GM12878 (cell line): ENCODE results near the gene KIAA1671. TPM values are rescaled to one million over a fixed set of nuclear protein-coding genes. Genes with fewer than 3 reads are reported as not detected.

Experiments used
- CBX5 ChIP-seq: sonication (generic); IDR thresholded peaks from 2 replicates; pipeline ENCODE4 v1.6.1; 2016; ENCODE audit warnings: low read depth, moderate library complexity, mild to moderate bottlenecking, inconsistent platforms
- CEBPB ChIP-seq, 2 experiments: fragments of 150-350 bp in 1 of 2; IDR thresholded peaks; 2 replicates each; pipeline ENCODE4 v1.6.1; 2012 to 2014; ENCODE audit warnings: low read depth in 2 of 2, low read length in 2 of 2, borderline replicate concordance in 1 of 2, inconsistent platforms in 1 of 2
- CUX1 ChIP-seq: IDR thresholded peaks from 2 replicates; pipeline ENCODE4 v1.6.1; 2012; ENCODE audit warnings: improper control_type of control experiment, low read depth, low read length; ENCODE audit not compliant: insufficient replicate concordance
- DPF2 ChIP-seq: fragments of 450-650 bp; IDR thresholded peaks from 2 replicates; pipeline ENCODE4 v1.6.1; 2017; ENCODE audit warnings: mild to moderate bottlenecking
- EGR1 ChIP-seq, 2 experiments: IDR thresholded peaks; 1 replicate in 1 of 2; 2 replicates in 1 of 2; pipeline ENCODE4 v1.6.1; 2011 to 2012; ENCODE audit warnings: low read depth in 2 of 2, low read length in 2 of 2, borderline replicate concordance in 1 of 2, mild to moderate bottlenecking in 1 of 2, moderate library complexity in 1 of 2
- GATAD2B ChIP-seq: fragments of 450-650 bp; conservative IDR thresholded peaks from 2 replicates; pipeline ENCODE4 v1.6.1; 2017; ENCODE audit warnings: low read depth, mild to moderate bottlenecking, moderate library complexity
- KLF5 ChIP-seq: fragments of 450-650 bp; IDR thresholded peaks from 2 replicates; pipeline ENCODE4 v1.6.1; 2014; ENCODE audit warnings: mild to moderate bottlenecking; ENCODE audit not compliant: partially characterized antibody
- LARP7 ChIP-seq: fragments of 450-650 bp; IDR thresholded peaks from 2 replicates; pipeline ENCODE4 v1.6.1; 2017; ENCODE audit warnings: mild to moderate bottlenecking
- MYB ChIP-seq: fragments of 150-350 bp; IDR thresholded peaks from 2 replicates; pipeline ENCODE4 v1.6.1; 2014; ENCODE audit warnings: mild to moderate bottlenecking, low read depth, low read length, borderline replicate concordance
- NFIC ChIP-seq: IDR thresholded peaks from 2 replicates; pipeline ENCODE4 v1.6.1; 2012; ENCODE audit warnings: low read depth, mild to moderate bottlenecking, inconsistent platforms, low read length, moderate library complexity
- POLR2AphosphoS2 ChIP-seq: IDR thresholded peaks from 2 replicates; pipeline ENCODE4 v1.6.1; 2011; ENCODE audit warnings: low read depth, mild to moderate bottlenecking, low read length, improper control_type of control experiment, moderate library complexity
- RAD21 ChIP-seq: IDR thresholded peaks from 2 replicates; pipeline ENCODE4 v1.6.1; 2011; ENCODE audit warnings: mild to moderate bottlenecking, low read depth, low read length, moderate library complexity; ENCODE audit not compliant: insufficient read depth
- RAD51 ChIP-seq: fragments of 450-650 bp; IDR thresholded peaks from 2 replicates; pipeline ENCODE4 v1.6.1; 2016; ENCODE audit warnings: moderate library complexity, mild to moderate bottlenecking, inconsistent platforms
- RUNX3 ChIP-seq: IDR thresholded peaks from 2 replicates; pipeline ENCODE4 v1.6.1; 2012; ENCODE audit warnings: low read length, inconsistent platforms
- SRF ChIP-seq, 2 experiments: IDR thresholded peaks; 2 replicates each; pipeline ENCODE4 v1.6.1; 2011; ENCODE audit warnings: low read depth in 2 of 2, low read length in 2 of 2, mild to moderate bottlenecking in 1 of 2, moderate library complexity in 1 of 2
- STAT1 ChIP-seq: fragments of 450-650 bp; conservative IDR thresholded peaks from 2 replicates; pipeline ENCODE4 v1.6.1; 2014; ENCODE audit warnings: antibody characterized with exemption, mild to moderate bottlenecking
- YY1 ChIP-seq: IDR thresholded peaks from 2 replicates; pipeline ENCODE4 v1.6.1; 2011; ENCODE audit warnings: low read depth, mild to moderate bottlenecking, low read length
- ZNF384 ChIP-seq: IDR thresholded peaks from 2 replicates; pipeline ENCODE4 v1.6.1; 2012; ENCODE audit warnings: low read depth, mild to moderate bottlenecking, low read length, improper control_type of control experiment, borderline replicate concordance
- polyA plus RNA-seq, 11 experiments: library from polyadenylated mRNA; depleted of rRNA in 4 of 11; unstranded in 6 of 11; stranded (reverse) in 5 of 11; fragments of >200 nt; fragmentation: Nextera tagmentation in 4 of 11; fragmentation: Illumina TruSeq in 1 of 11; extraction: Ambion mirVana in 4 of 11; extraction: Trizol in 1 of 11; gene quantifications; 1 replicate in 1 of 11; 2 replicates in 10 of 11; pipeline versions ENCODE4 v1.2.1 to v1.2.3, GENCODE V29; 2011 to 2016; ENCODE audit warnings: inconsistent platforms in 2 of 11, missing spikeins in 2 of 11, low read depth in 1 of 11
- total RNA-seq, 4 experiments: library from RNA; depleted of rRNA in 3 of 4; stranded (reverse); fragments of >200 nt in 3 of 4; fragmentation: Illumina TruSeq in 1 of 4; extraction: Trizol in 1 of 4; gene quantifications; 2 replicates each; pipeline versions ENCODE4 v1.2.1 to v1.2.3, GENCODE V29; 2013 to 2021
- TF ChIP-seq, protein P1 (sequence below), 3 experiments: IDR thresholded peaks in 2 of 3; conservative IDR thresholded peaks in 1 of 3; 2 replicates each; pipeline ENCODE4 v1.5.1; 2011; ENCODE audit warnings: low read depth in 3 of 3, low read length in 3 of 3, mild to moderate bottlenecking in 3 of 3, control low read depth in 2 of 3, moderate library complexity in 2 of 3, inconsistent platforms in 1 of 3, mixed read lengths in 1 of 3; ENCODE audit not compliant: control insufficient read depth in 2 of 3, insufficient read depth in 1 of 3; ENCODE audit errors: extremely low read depth in 1 of 3
- TF ChIP-seq, protein P2 (sequence below): fragments of 450-650 bp; IDR thresholded peaks from 2 replicates; pipeline ENCODE4 v1.6.1; 2017; ENCODE audit warnings: mild to moderate bottlenecking

KIAA1671 gene
- total and polyA plus RNA-seq, 10 of the 15 experiments (the other 5 are each of a cell fraction or from before 2014, with no cell fraction given) = 0.05 to 2.7 (median 0.33) TPM

DNA sequence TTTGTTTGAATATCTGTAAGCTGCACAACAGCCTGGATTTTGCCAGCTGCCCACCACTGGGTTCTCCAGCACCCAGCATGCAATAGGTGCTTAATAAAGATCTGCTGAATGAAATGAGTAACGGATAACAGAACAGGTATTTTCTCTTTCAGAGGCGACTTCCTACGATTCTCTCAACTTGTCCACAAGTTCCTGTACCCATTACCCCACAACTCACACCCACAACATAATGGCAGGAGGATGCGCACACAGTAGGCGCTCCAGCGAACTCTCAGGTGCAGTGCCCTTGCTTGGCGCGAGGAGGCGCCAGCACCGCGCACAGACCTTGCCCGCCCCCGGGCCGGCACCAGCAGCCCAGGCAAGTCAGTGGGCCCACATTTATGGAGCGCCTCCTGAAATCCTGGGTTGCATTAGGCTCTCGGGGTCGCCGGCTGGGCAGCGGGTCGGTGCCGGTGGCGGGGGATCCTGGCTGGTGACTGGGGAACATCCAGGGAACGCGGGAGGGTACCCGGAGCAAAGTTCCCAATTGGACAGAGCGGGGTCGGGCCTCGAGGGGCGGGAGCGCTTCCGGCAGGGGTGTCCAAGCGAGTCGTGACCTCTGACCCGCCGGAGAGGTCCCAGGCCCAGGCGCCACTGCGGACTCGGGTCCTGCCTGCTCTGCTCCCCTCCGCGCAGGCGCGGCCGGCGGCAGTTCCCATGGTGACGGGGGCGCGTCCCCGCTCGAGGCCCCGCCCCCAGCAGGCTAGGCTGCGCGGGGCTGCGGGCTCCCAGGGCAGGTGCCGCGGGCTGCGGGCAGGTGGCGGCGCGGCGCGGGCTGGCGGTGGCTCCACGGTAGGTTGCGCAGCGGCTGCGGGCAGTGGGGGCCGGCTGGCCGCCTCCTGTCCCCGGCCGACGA, at the start of gene KIAA1671 (continued):
- TF ChIP-seq CUX1 (no peak), MYB (no peak), POLR2AphosphoS2 (no peak), KLF5 (no peak), RUNX3 (no peak), ZNF384 (no peak), DPF2 (peak; percentile 93), STAT1 (no peak), LARP7 (peak; percentile 67; the same call in 1 of the 2 replicates), CBX5 (no peak), RAD21 (peak; percentile 30), CEBPB (IDR thresholded peaks at IDR 0.05; ENCODE audit: borderline replicate concordance in 1 of 2, low read depth in 2 of 2, low read length in 2 of 2) (no peak), YY1 (0 out of 2 replicates have a peak, but pooled peaks have one; percentile 50), NFIC (no peak), EGR1 (IDR thresholded peaks at IDR 0.05; ENCODE audit: borderline replicate concordance in 1 of 2, low read depth in 2 of 2, low read length in 2 of 2) (0 out of 3 replicates have a peak, but pooled peaks of 1 of the 2 experiments have one; percentile 42), RAD51 (no peak), GATAD2B (0 out of 2 replicates have a peak, but pooled peaks have one; percentile 51), SRF (IDR thresholded peaks at IDR 0.05; ENCODE audit: low read depth in 2 of 2, low read length in 2 of 2) (no peak)
- TF ChIP-seq, protein P1, sequence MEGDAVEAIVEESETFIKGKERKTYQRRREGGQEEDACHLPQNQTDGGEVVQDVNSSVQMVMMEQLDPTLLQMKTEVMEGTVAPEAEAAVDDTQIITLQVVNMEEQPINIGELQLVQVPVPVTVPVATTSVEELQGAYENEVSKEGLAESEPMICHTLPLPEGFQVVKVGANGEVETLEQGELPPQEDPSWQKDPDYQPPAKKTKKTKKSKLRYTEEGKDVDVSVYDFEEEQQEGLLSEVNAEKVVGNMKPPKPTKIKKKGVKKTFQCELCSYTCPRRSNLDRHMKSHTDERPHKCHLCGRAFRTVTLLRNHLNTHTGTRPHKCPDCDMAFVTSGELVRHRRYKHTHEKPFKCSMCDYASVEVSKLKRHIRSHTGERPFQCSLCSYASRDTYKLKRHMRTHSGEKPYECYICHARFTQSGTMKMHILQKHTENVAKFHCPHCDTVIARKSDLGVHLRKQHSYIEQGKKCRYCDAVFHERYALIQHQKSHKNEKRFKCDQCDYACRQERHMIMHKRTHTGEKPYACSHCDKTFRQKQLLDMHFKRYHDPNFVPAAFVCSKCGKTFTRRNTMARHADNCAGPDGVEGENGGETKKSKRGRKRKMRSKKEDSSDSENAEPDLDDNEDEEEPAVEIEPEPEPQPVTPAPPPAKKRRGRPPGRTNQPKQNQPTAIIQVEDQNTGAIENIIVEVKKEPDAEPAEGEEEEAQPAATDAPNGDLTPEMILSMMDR (IDR thresholded peaks at IDR 0.05 in 2 of 3, conservative IDR thresholded peaks at IDR 0.05 in 1 of 3; ENCODE audit: control insufficient read depth in 2 of 3, extremely low read depth in 1 of 3, insufficient read depth in 1 of 3, low read depth in 3 of 3, low read length in 3 of 3) = peak; percentile 72 to 88 (median 82)
- TF ChIP-seq, protein P2, sequence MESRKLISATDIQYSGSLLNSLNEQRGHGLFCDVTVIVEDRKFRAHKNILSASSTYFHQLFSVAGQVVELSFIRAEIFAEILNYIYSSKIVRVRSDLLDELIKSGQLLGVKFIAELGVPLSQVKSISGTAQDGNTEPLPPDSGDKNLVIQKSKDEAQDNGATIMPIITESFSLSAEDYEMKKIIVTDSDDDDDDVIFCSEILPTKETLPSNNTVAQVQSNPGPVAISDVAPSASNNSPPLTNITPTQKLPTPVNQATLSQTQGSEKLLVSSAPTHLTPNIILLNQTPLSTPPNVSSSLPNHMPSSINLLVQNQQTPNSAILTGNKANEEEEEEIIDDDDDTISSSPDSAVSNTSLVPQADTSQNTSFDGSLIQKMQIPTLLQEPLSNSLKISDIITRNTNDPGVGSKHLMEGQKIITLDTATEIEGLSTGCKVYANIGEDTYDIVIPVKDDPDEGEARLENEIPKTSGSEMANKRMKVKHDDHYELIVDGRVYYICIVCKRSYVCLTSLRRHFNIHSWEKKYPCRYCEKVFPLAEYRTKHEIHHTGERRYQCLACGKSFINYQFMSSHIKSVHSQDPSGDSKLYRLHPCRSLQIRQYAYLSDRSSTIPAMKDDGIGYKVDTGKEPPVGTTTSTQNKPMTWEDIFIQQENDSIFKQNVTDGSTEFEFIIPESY = peak; percentile 99
